Type B pancreatic cell (in vitro differentiated cells): ENCODE data around the gene NELFA. TPM values are rescaled to one million over a fixed set of nuclear protein-coding genes. Genes with fewer than 3 reads are reported as not detected.

ENCODE experiments used
- DNase-seq: peaks from one replicate; pipeline ENCODE4 v3.0.0; 2021; ENCODE audit warnings: mixed read lengths; ENCODE audit not compliant: unreplicated experiment; ENCODE audit errors: extremely low spot score
- H3K27ac Mint-ChIP-seq: 2 replicates; pipeline ENCODE4 v1.8.0; 2021; ENCODE audit warnings: mild to moderate bottlenecking, mixed read lengths
- H3K27me3 Mint-ChIP-seq: 2 replicates; pipeline ENCODE4 v1.8.0; 2021; ENCODE audit warnings: mixed read lengths
- H3K36me3 Mint-ChIP-seq: 2 replicates; pipeline ENCODE4 v1.8.0; 2021; ENCODE audit warnings: mixed read lengths
- H3K4me1 Mint-ChIP-seq: one replicate; pipeline ENCODE4 v1.8.0; 2021; ENCODE audit warnings: mixed read lengths; ENCODE audit not compliant: unreplicated experiment
- H3K4me3 Mint-ChIP-seq: 2 replicates; pipeline ENCODE4 v1.8.0; 2021; ENCODE audit warnings: mild to moderate bottlenecking, mixed read lengths
- H3K9me3 Mint-ChIP-seq: 2 replicates; pipeline ENCODE4 v1.8.0; 2021; ENCODE audit warnings: mixed read lengths
- total RNA-seq: library from RNA; stranded (reverse); gene quantifications from 2 replicates; pipeline ENCODE4 v1.2.1, GENCODE V29; 2021; ENCODE audit warnings: low replicate concordance
- TF ChIP-seq, protein P1 (sequence below): fragments of 200-600 bp; sonication (generic); conservative IDR thresholded peaks from 2 replicates; pipeline ENCODE4 v1.5.0; 2021; ENCODE audit warnings: antibody characterized with exemption, mild to moderate bottlenecking

The NELFA gene
- total RNA-seq, 1 donor from 2014 or later = 44.8 TPM

DNA sequence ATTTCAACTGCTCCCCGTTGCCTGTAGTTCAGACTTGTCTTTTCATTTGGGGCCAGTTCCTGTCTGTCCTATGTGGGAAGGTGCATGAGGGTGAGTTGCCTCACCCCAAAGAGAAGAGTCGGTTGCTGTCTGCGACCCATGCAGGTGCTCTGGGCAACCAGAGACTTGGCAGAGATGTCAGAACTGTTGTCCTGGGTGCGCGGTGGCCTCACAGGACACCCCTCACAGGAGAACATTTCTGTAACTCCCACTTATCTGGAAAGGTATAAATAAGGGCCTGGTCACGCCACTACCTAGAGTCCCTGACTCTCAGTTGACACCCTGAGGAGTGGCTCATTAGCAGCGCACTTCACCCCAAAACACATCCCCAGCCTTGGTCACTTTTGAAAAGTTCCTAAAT, 40.6 kb upstream of the NELFA start:
- DNase-seq = peak; percentile 40
- H3K27ac Mint-ChIP-seq = no peak overlapping the region
- H3K9me3 Mint-ChIP-seq = no peaks in the 10 kb centered on the region
- H3K4me1 Mint-ChIP-seq = no peaks in the 10 kb centered on the region
- no peak overlapping the region for H3K4me3 Mint-ChIP-seq
- H3K27me3 Mint-ChIP-seq = peaks cover 21% of the 10 kb centered on the region
- H3K36me3 Mint-ChIP-seq = no peaks in the 10 kb centered on the region
- TF ChIP-seq, protein P1, sequence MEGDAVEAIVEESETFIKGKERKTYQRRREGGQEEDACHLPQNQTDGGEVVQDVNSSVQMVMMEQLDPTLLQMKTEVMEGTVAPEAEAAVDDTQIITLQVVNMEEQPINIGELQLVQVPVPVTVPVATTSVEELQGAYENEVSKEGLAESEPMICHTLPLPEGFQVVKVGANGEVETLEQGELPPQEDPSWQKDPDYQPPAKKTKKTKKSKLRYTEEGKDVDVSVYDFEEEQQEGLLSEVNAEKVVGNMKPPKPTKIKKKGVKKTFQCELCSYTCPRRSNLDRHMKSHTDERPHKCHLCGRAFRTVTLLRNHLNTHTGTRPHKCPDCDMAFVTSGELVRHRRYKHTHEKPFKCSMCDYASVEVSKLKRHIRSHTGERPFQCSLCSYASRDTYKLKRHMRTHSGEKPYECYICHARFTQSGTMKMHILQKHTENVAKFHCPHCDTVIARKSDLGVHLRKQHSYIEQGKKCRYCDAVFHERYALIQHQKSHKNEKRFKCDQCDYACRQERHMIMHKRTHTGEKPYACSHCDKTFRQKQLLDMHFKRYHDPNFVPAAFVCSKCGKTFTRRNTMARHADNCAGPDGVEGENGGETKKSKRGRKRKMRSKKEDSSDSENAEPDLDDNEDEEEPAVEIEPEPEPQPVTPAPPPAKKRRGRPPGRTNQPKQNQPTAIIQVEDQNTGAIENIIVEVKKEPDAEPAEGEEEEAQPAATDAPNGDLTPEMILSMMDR = no peak

DNA sequence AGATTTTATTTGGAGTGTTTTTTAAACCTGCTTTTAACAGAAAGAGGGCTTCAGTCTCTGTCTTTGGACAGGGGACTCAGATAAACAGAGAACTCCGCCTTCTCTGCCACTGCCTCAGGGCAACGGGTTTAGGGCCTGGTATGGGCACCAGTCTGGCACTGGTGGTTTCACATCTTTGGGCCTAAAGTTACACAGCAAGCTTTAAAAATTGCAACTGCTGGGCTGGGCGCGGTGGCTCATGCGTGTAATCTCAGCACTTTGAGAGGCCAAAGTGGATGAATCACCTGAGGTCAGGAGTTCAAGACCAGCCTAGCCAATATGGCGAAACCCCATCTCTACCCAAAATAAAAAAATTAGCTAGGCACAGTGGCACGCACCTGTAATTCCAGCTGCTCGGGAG, 40.1 kb upstream of the NELFA start:
- Mint-ChIP-seq H3K4me3 (no peak overlapping the region), H3K27ac (no peak overlapping the region), H3K4me1 (no peaks in the 10 kb centered on the region), H3K27me3 (peaks cover 17% of the 10 kb centered on the region), H3K36me3 (no peaks in the 10 kb centered on the region), H3K9me3 (no peaks in the 10 kb centered on the region)
- TF ChIP-seq, protein P1 = no peak
- peak; percentile 37 for DNase-seq

DNA sequence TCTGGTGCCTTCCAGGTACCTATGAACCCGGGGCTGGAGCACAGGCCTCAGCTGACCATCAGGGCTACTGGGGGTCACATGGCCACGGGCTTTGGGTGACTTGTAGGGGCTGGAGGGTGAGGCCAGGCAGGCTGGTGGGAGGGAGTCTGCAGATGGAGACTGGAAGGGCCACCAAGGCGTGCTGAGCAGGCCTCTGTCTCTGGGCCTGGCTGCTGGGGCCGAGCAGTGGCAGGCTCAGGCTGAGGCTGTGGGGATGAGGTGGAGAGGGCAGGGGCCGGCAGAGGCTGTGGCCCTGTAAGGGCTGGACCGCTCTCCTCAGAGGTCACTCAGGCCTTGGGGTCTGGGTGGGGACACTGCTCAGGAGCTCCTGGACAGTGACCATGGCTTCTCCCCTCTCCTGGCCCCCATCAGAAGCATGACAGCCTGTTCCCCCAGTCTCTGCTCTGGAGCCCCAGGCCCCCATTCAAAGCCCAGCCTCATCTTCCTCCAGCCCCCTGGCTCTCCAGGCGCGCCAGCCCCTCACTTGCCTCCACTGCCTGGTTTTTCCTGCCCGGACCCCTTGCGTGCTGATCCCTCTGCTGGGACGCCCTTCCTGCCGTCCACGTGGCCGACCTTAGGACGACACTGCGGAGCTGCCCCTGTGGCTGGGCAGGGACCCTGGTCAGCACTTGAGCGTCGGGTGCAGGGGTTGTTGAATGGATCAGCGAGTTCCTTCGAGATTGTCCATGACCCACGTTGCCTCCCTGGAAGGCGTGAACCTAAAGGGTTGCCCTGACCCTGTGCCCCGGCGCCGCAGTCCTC, 39.2 kb upstream of the NELFA start:
- Mint-ChIP-seq H3K27ac (no peak overlapping the region), H3K36me3 (no peaks in the 10 kb centered on the region)
- peak; percentile 64 for DNase-seq

DNA sequence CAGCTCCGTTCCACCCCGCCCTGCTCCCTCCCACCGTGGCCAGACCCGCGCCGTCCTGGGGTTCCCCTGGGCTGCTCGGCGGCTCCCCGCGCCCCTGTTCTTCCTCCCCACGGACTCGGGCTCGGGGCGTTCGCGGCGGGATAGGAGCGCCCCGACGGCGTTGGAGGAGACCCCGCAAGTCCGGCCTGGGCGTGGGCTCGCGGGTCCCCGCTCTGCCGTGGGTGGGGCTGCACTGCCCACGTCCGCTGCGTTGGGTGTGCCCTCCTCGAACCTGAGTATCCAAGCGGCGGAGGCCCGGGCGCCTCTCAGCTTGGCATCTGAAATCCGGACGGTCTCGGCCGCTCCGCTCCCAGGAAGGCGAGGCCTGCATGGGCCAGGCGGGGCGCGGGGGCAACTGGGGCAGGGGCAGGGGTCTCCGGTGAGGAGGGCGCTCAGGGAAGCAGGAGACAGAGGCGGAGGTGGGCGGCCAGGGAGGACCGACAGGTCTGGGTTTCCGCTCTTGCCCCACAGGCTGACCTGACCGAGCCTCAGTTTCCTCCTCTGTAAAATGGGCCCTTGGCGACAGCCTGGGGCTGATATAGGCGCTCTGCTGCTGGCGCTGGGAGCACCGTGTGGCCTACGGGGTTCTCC, 38.4 kb upstream of the NELFA start:
- peaks cover 13% of the 10 kb centered on the region for H3K27me3 Mint-ChIP-seq
- no peak overlapping the region for H3K4me3 Mint-ChIP-seq
- no peaks in the 10 kb centered on the region for H3K4me1 Mint-ChIP-seq
- H3K36me3 Mint-ChIP-seq = no peaks in the 10 kb centered on the region
- peak; percentile 68 for DNase-seq
- TF ChIP-seq, protein P1 = no peak
- no peaks in the 10 kb centered on the region for H3K9me3 Mint-ChIP-seq
- no peak overlapping the region for H3K27ac Mint-ChIP-seq

More for the DNA sequence above, 39.2 kb upstream of the NELFA start:
- no peaks in the 10 kb centered on the region for H3K9me3 Mint-ChIP-seq
- no peaks in the 10 kb centered on the region for H3K4me1 Mint-ChIP-seq
- peaks cover 17% of the 10 kb centered on the region for H3K27me3 Mint-ChIP-seq
- TF ChIP-seq, protein P1 = no peak
- no peak overlapping the region for H3K4me3 Mint-ChIP-seq

DNA sequence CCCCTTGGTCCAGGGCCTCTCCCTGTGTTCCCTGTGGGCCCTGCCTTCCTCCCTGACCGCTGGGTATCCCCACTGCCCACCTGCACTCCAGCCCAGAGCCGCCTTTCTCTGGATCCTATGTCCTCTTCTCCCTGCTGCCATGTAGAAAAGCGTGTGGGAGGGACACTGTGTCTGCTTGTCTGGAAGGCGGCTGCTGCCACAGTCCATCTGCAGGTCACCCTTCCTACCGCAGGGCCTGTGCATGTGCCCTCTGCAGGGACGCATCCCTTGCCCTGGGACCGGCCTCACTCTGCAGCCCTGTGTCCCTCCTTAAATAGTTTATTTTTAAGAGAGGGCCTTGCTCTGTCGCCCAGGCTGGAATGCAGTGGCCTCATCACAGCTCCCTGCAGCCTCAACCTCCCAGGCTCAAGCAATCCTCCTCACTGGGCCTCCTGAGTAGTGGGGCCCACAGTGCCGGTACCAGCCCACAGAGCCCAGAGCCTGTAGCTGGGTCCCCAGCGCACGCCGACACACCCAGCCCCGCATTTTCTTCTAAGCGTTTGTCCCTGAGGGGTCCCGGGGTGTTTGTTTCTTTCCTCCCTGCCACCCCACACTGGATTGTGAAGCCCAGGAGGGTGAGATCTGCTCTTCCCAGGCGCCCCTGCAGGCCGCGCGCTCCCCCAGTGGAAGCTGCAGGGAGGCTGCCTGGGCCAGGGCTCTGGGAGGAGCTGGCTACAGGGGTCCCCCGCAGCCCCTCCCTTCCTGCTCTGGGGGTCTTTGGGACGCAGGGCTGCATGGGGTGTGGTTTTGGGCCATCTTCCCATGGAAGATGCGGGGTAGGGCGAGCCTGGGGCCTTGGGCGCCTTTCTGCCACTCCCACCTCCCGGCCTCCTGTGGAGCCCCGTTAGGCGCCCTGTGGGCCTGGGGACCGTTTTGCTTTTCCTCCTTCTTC, 37.5 kb upstream of the NELFA start:
- Mint-ChIP-seq H3K27me3 (peaks cover 10% of the 10 kb centered on the region), H3K27ac (no peak overlapping the region), H3K4me1 (no peaks in the 10 kb centered on the region), H3K9me3 (no peaks in the 10 kb centered on the region), H3K36me3 (no peaks in the 10 kb centered on the region), H3K4me3 (no peak overlapping the region)
- peak; percentile 65 for DNase-seq
- TF ChIP-seq, protein P1 = no peak
